Stomach smooth muscle (tissue), 2 donors: ENCODE data around the gene OPALIN.

Experiments used
- H3K27ac ChIP-seq: one replicate; pipeline ENCODE4 v1.7.0; 2013; ENCODE audit warnings: mild to moderate bottlenecking, low read length, inconsistent platforms
- H3K27me3 ChIP-seq, 2 donors: one replicate each; pipeline ENCODE4 v1.7.0; 2013; ENCODE audit warnings: low read length in 2 of 2; ENCODE audit not compliant: insufficient read depth in 2 of 2, control insufficient read depth in 1 of 2
- H3K36me3 ChIP-seq, 2 donors: one replicate each; pipeline ENCODE4 v1.7.0; 2013; ENCODE audit warnings: low read length in 2 of 2; ENCODE audit not compliant: control insufficient read depth in 2 of 2, insufficient read depth in 2 of 2
- H3K4me1 ChIP-seq: one replicate; pipeline ENCODE4 v1.7.0; 2013; ENCODE audit warnings: low read length; ENCODE audit not compliant: control insufficient read depth, insufficient read depth
- H3K4me3 ChIP-seq, 2 donors: one replicate each; pipeline ENCODE4 v1.7.0; 2013; ENCODE audit warnings: low read length in 2 of 2
- H3K9ac ChIP-seq, 2 donors: one replicate each; pipeline ENCODE4 v1.7.0; 2013; ENCODE audit warnings: low read length in 2 of 2, mild to moderate bottlenecking in 1 of 2
- H3K9me3 ChIP-seq, 2 donors: one replicate each; pipeline ENCODE4 v1.7.0; 2013; ENCODE audit warnings: low read length in 2 of 2; ENCODE audit not compliant: control insufficient read depth in 2 of 2
- donor health status: healthy.
- donor health status: Pancreatic carcinoma.

The OPALIN gene

GRCh38 chr10:96358851-96359540, at the start of gene OPALIN:
Gene OPALIN (minus strand): TSS chr10:96359002. CDS start chr10:96358896, 106 bp downstream.
- H3K27ac ChIP-seq: no peak within 1 kb of the TSS
- H3K9me3 ChIP-seq: no peaks in the 10 kb centered on the region
- H3K9ac ChIP-seq: no peak within 1 kb of the TSS
- peaks cover 3 to 12% of the 10 kb centered on the region in 2 donors for H3K27me3 ChIP-seq
- no peaks in the 10 kb centered on the region for H3K4me1 ChIP-seq
- no peak within 1 kb of the TSS for H3K4me3 ChIP-seq
- no peaks in the 10 kb centered on the region for H3K36me3 ChIP-seq

- no peaks in the 10 kb centered on the region for H3K9me3 ChIP-seq
- no peak overlapping the region for H3K4me3 ChIP-seq
- H3K27me3 ChIP-seq: peaks cover 2 to 30% of the 10 kb centered on the region in 2 donors
- H3K36me3 ChIP-seq: no peaks in the 10 kb centered on the region
- H3K9ac ChIP-seq: no peak overlapping the region
- no peak overlapping the region for H3K27ac ChIP-seq
- H3K4me1 ChIP-seq: peaks cover under 1% of the 10 kb centered on the region
Measured at GRCh38 chr10:96408201-96408600, 49.4 kb upstream of the OPALIN start.

GRCh38 chr10:96407560-96408069, 48.8 kb upstream of the OPALIN start:
- H3K4me1 ChIP-seq: no peaks in the 10 kb centered on the region

GRCh38 chr10:96406091-96406490, 47.3 kb upstream of the OPALIN start:
- Histone ChIP-seq H3K36me3 (no peaks in the 10 kb centered on the region), H3K4me1 (peaks cover 2% of the 10 kb centered on the region), H3K9ac (no peak overlapping the region), H3K27me3 (peaks cover 2 to 30% of the 10 kb centered on the region in 2 donors), H3K9me3 (no peaks in the 10 kb centered on the region), H3K4me3 (no peak overlapping the region), H3K27ac (no peak overlapping the region)

More at GRCh38 chr10:96407560-96408069, 48.8 kb upstream of the OPALIN start:
- H3K36me3 ChIP-seq: no peaks in the 10 kb centered on the region
- no peak overlapping the region for H3K4me3 ChIP-seq
- peaks cover 2 to 30% of the 10 kb centered on the region in 2 donors for H3K27me3 ChIP-seq
- H3K27ac ChIP-seq: no peak overlapping the region
- no peaks in the 10 kb centered on the region for H3K9me3 ChIP-seq
- no peak overlapping the region for H3K9ac ChIP-seq

- Histone ChIP-seq H3K27ac (no peak overlapping the region), H3K36me3 (no peaks in the 10 kb centered on the region)
Measured at GRCh38 chr10:96402417-96403305, 43.9 kb upstream of the OPALIN start.

DNA sequence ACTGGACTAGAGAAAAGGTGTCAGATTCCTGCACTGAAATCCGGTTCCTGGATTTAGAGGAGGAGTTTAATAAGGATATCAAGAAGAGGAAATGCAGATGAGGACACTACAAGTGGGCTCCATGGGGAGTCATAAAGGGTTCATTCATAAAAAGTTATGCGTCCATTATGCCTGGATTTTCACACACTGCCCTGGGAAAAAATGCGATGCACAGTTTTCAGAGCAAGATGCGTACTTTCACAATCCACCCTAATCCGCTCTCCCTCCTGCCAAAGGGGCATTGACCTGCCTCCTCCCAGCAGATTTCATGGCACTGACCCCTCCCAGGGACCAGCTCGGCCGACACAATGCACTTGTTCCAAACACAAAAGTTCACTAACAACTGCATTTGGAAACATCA, 42.2 kb upstream of the OPALIN start:
- Histone ChIP-seq H3K4me3 (no peak overlapping the region), H3K27me3 (peaks cover 10 to 16% of the 10 kb centered on the region in 2 donors), H3K36me3 (no peaks in the 10 kb centered on the region), H3K4me1 (peaks cover 2% of the 10 kb centered on the region), H3K27ac (no peak overlapping the region), H3K9ac (no peak overlapping the region), H3K9me3 (no peaks in the 10 kb centered on the region)

More at GRCh38 chr10:96402417-96403305, 43.9 kb upstream of the OPALIN start:
- no peaks in the 10 kb centered on the region for H3K9me3 ChIP-seq
- H3K4me1 ChIP-seq: peaks cover 2% of the 10 kb centered on the region
- H3K27me3 ChIP-seq: peaks cover 2 to 23% of the 10 kb centered on the region in 2 donors
- no peak overlapping the region for H3K9ac ChIP-seq
- H3K4me3 ChIP-seq: no peak overlapping the region

DNA sequence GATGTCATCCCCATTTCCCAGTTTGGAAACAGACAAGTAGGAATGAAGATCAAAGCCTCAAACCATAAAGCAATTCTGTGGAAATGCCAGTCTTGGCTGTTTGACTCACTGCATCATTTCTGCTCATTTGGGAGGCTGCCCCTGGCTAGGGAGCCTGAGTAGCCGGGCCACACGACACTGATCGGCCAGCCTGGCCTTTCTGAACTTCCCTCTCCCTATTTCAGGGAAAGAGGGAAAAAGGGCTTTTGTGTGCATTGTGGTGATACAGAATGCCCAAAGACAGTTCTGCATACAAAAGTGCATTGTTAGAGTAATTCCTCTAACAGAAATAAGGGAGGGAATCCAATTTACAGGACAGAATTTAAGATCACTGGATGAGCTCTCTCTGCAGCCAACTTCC, 41.7 kb upstream of the OPALIN start:
- H3K27me3 ChIP-seq: peaks cover 7 to 17% of the 10 kb centered on the region in 2 donors
- H3K9ac ChIP-seq: no peak overlapping the region
- no peak overlapping the region for H3K4me3 ChIP-seq
- no peak overlapping the region for H3K27ac ChIP-seq
- peaks cover 2% of the 10 kb centered on the region for H3K4me1 ChIP-seq
- no peaks in the 10 kb centered on the region for H3K9me3 ChIP-seq
- no peaks in the 10 kb centered on the region for H3K36me3 ChIP-seq

- H3K4me1 ChIP-seq: peaks cover 2% of the 10 kb centered on the region
- no peaks in the 10 kb centered on the region for H3K36me3 ChIP-seq
- peaks cover 7 to 19% of the 10 kb centered on the region in 2 donors for H3K27me3 ChIP-seq
- no peak overlapping the region for H3K27ac ChIP-seq
- H3K9ac ChIP-seq: no peak overlapping the region
- H3K9me3 ChIP-seq: no peaks in the 10 kb centered on the region
- H3K4me3 ChIP-seq: no peak overlapping the region
Measured at GRCh38 chr10:96397902-96398301, 39.1 kb upstream of the OPALIN start.

- Histone ChIP-seq H3K4me3 (no peak overlapping the region), H3K36me3 (no peaks in the 10 kb centered on the region), H3K9ac (no peak overlapping the region), H3K9me3 (no peaks in the 10 kb centered on the region), H3K27ac (no peak overlapping the region), H3K27me3 (peaks cover 7 to 16% of the 10 kb centered on the region in 2 donors), H3K4me1 (peaks cover 1% of the 10 kb centered on the region)
Measured at GRCh38 chr10:96395931-96396877, 37.4 kb upstream of the OPALIN start.

- no peaks in the 10 kb centered on the region for H3K9me3 ChIP-seq
- H3K27me3 ChIP-seq: peaks cover 0 to 4% of the 10 kb centered on the region in 2 donors
- no peak overlapping the region for H3K9ac ChIP-seq
- no peak overlapping the region for H3K4me3 ChIP-seq
- H3K4me1 ChIP-seq: peaks cover 14% of the 10 kb centered on the region
- no peak overlapping the region for H3K27ac ChIP-seq
- H3K36me3 ChIP-seq: no peaks in the 10 kb centered on the region
Measured at GRCh38 chr10:96390460-96390864, 31.7 kb upstream of the OPALIN start.
